ENCODE results near the gene CPM. TPM values are rescaled to one million over a fixed set of nuclear protein-coding genes. Genes with fewer than 3 reads are reported as not detected.

The CPM gene
- total and polyA plus RNA-seq, 2 of the 4 experiments (the other 2 are of a cell fraction), result 2.0 to 8.8 TPM

DNA sequence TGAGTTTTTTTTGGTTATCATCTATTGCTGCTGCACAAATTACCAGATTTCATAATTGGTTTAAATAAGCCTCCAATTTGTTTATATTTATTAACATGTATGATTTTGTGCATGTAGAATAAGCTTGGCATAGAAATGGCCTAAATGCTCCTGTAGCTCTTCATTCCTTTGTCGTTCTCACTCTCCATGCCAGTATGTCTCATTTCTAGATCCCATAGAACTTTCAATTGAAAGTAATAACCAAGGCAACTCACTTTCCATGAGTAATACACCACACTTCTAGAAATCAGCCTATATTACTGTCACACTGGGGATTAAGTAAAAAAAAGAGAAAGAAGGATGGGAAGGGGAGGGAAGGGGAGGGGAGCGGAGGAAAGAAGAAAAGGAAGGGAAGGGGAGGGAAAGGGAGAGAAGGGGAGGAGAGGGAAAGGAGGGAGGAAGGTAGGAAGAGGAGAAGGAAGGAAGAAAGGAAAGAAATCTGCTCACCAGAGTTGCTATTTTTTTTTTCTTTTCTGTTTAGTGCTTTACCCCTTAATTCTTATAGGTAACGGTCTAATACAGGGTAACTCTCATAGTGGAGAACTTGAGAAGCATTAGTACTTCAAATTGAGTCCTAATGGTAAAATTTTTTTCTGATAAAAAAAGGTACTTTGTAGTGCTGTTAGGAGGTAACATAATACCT, 79.4 kb downstream of the CPM start:
- no CpG with 5 or more reads among the region's 3 CpGs for WGBS, 2 experiments (ENCODE audit: extremely low coverage in 2 of 2, insufficient read length in 1 of 2)
- DNase-seq (no peak), ATAC-seq (ENCODE audit: low read depth) (no peak)
- BruUV-seq (replicated peaks), result no TSS peak
- H2BK15ac ChIP-seq (ENCODE audit: low read depth, low read length), result no peak overlapping the region
- H4K20me1 ChIP-seq (ENCODE audit: insufficient read depth, low read length), result no peaks in the 10 kb centered on the region
- ChIA-PET CTCF (no interaction called here), POLR2A (ENCODE audit: unreplicated experiment) (no interaction called here)
- H3K9me3 ChIP-seq (ENCODE audit: control insufficient read depth, insufficient read depth, low read length), result no peaks in the 10 kb centered on the region
- H3K9me1 ChIP-seq (ENCODE audit: insufficient read depth, low read length), result no peaks in the 10 kb centered on the region
- no peak overlapping the region for H2AK9ac ChIP-seq (replicated peaks; ENCODE audit: low read depth, low read length, poor library complexity)
- no peaks in the 10 kb centered on the region for H3K79me1 ChIP-seq (ENCODE audit: low read depth in 1 of 2, low read length in 2 of 2)
- intact Hi-C loops (cut with micrococcal nuclease) (no loop called here), in situ Hi-C loops (cut with MboI; ENCODE audit: low sequenced_read_pairs) (no loop called here), dilution Hi-C loops (cut with HindIII; ENCODE audit: low sequenced_read_pairs, unreplicated experiment) (no loop called here)
- no peak overlapping the region for H2AK5ac ChIP-seq (ENCODE audit: low read depth, low read length)
- H3K4me3 ChIP-seq (ENCODE audit: insufficient read depth, low read depth, low read length), result no peak overlapping the region
- no peak overlapping the region for H3K14ac ChIP-seq (replicated peaks; ENCODE audit: low read depth, low read length)
- no peaks in the 10 kb centered on the region for H3K4me1 ChIP-seq (ENCODE audit: control insufficient read depth, insufficient read depth, low read length)
- no peak overlapping the region for H2AFZ ChIP-seq (replicated peaks; ENCODE audit: low read length, poor library complexity)
- no peak overlapping the region for H3K18ac ChIP-seq (ENCODE audit: low read depth, low read length)
- no peak overlapping the region for H3K9ac ChIP-seq (ENCODE audit: low read depth, low read length)
- H3K27ac ChIP-seq (ENCODE audit: insufficient read depth, low read length), result no peak overlapping the region
- H2BK20ac ChIP-seq (ENCODE audit: low read depth, low read length), result no peak overlapping the region
- no peak overlapping the region for H2BK120ac ChIP-seq (ENCODE audit: low read depth, low read length)
- H4K91ac ChIP-seq (ENCODE audit: insufficient read depth, low read depth, low read length), result no peak overlapping the region
- TF ChIP-seq NFE2L2 (IDR thresholded peaks at IDR 0.05; ENCODE audit: low read depth, low read length), result no peak
- no peak for TF ChIP-seq MAFK (IDR thresholded peaks at IDR 0.05; ENCODE audit: low read depth, low read length)
- no peak for TF ChIP-seq MAZ (IDR thresholded peaks at IDR 0.05; ENCODE audit: borderline replicate concordance, low read depth, low read length)
- no peak for TF ChIP-seq RFX5 (IDR thresholded peaks at IDR 0.05; ENCODE audit: low read depth, low read length)
- TF ChIP-seq, protein P1, sequence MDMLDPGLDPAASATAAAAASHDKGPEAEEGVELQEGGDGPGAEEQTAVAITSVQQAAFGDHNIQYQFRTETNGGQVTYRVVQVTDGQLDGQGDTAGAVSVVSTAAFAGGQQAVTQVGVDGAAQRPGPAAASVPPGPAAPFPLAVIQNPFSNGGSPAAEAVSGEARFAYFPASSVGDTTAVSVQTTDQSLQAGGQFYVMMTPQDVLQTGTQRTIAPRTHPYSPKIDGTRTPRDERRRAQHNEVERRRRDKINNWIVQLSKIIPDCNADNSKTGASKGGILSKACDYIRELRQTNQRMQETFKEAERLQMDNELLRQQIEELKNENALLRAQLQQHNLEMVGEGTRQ (IDR thresholded peaks at IDR 0.05; ENCODE audit: low read depth, low read length), result no peak
- TF ChIP-seq, protein P2, sequence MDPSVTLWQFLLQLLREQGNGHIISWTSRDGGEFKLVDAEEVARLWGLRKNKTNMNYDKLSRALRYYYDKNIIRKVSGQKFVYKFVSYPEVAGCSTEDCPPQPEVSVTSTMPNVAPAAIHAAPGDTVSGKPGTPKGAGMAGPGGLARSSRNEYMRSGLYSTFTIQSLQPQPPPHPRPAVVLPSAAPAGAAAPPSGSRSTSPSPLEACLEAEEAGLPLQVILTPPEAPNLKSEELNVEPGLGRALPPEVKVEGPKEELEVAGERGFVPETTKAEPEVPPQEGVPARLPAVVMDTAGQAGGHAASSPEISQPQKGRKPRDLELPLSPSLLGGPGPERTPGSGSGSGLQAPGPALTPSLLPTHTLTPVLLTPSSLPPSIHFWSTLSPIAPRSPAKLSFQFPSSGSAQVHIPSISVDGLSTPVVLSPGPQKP (IDR thresholded peaks at IDR 0.05; ENCODE audit: borderline replicate concordance, low read depth, low read length), result no peak
- TF ChIP-seq BHLHE40 (IDR thresholded peaks at IDR 0.05; ENCODE audit: low read depth, low read length), result no peak
- TF ChIP-seq MXI1 (IDR thresholded peaks at IDR 0.05; ENCODE audit: borderline replicate concordance, low read depth, low read length), result no peak
- TF ChIP-seq SMC3 (IDR thresholded peaks at IDR 0.05; ENCODE audit: low read depth, low read length), result no peak
- no peak for TF ChIP-seq CHD1 (IDR thresholded peaks at IDR 0.05; ENCODE audit: low read depth, low read length)
- TF ChIP-seq, protein P3, sequence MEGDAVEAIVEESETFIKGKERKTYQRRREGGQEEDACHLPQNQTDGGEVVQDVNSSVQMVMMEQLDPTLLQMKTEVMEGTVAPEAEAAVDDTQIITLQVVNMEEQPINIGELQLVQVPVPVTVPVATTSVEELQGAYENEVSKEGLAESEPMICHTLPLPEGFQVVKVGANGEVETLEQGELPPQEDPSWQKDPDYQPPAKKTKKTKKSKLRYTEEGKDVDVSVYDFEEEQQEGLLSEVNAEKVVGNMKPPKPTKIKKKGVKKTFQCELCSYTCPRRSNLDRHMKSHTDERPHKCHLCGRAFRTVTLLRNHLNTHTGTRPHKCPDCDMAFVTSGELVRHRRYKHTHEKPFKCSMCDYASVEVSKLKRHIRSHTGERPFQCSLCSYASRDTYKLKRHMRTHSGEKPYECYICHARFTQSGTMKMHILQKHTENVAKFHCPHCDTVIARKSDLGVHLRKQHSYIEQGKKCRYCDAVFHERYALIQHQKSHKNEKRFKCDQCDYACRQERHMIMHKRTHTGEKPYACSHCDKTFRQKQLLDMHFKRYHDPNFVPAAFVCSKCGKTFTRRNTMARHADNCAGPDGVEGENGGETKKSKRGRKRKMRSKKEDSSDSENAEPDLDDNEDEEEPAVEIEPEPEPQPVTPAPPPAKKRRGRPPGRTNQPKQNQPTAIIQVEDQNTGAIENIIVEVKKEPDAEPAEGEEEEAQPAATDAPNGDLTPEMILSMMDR (conservative IDR thresholded peaks at IDR 0.05; ENCODE audit: low read depth, low read length), result no peak
- no peak for TF ChIP-seq FOS (IDR thresholded peaks at IDR 0.05; ENCODE audit: low read depth, low read length)
- no peak for TF ChIP-seq CEBPB (IDR thresholded peaks at IDR 0.05; ENCODE audit: low read depth, low read length)
- no peak for TF ChIP-seq RCOR1 (IDR thresholded peaks at IDR 0.05; ENCODE audit: insufficient replicate concordance, low read length)
- no peak for TF ChIP-seq RAD21 (IDR thresholded peaks at IDR 0.05; ENCODE audit: low read length)
- H4K5ac ChIP-seq (ENCODE audit: low read depth, low read length), result no peak overlapping the region
- H3K56ac ChIP-seq (ENCODE audit: extremely low read depth, insufficient read depth, low read length), result no peak overlapping the region
- no peak overlapping the region for H2BK5ac ChIP-seq (ENCODE audit: low read depth, low read length, poor library complexity, severe bottlenecking)
- H3K4me2 ChIP-seq (ENCODE audit: low read depth, low read length), result no peak overlapping the region
- H3K36me3 ChIP-seq (ENCODE audit: control insufficient read depth, insufficient read depth, low read length), result no peaks in the 10 kb centered on the region
- no peak overlapping the region for H3K23ac ChIP-seq (ENCODE audit: low read depth, low read length)
- H3K27me3 ChIP-seq (ENCODE audit: control insufficient read depth, insufficient read depth, low read length), result no peaks in the 10 kb centered on the region
- H3K4ac ChIP-seq (ENCODE audit: low read depth, low read length), result no peak overlapping the region
- H4K8ac ChIP-seq (ENCODE audit: low read depth in 2 of 2, low read length in 2 of 2), result no peak overlapping the region
